DOHH2 (cell line): ENCODE results near the gene SRSF12.

Source experiments
- EZH2phosphoT487 ChIP-seq: fragments of 200-600 bp; sonication (generic); IDR thresholded peaks from 2 replicates; pipeline ENCODE4 v1.6.1; 2017; ENCODE audit warnings: borderline replicate concordance, mild to moderate bottlenecking, antibody characterized with exemption, low read length, moderate library complexity, mixed read lengths
- TF ChIP-seq, protein P1 (sequence below): fragments of 200-600 bp; sonication (generic); IDR thresholded peaks from one replicate; pipeline ENCODE4 v1.5.1; 2014; ENCODE audit warnings: antibody characterized with exemption, mild to moderate bottlenecking, low read depth, low read length; ENCODE audit not compliant: poor library complexity, severe bottlenecking

DNA sequence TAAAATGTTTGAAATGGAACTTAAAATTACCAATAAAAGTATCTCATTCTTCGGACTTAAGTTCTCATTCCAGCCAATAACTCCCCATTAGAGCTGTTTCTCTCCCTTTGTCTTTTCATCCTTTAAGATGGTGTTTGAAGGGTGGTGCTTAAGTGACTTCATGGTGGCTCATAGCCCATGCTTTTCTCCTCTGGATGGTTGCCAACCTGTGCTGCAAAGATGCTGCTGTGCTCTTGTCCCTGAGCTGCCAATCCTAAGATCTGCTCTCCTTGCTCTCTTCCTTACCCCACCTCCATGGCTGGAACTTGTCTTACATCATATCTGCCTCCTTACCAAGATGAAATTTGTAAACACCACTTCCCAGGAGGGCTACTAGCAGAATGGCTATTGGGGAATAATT lies 68.9 kb downstream of the SRSF12 start:
- TF ChIP-seq, protein P1, sequence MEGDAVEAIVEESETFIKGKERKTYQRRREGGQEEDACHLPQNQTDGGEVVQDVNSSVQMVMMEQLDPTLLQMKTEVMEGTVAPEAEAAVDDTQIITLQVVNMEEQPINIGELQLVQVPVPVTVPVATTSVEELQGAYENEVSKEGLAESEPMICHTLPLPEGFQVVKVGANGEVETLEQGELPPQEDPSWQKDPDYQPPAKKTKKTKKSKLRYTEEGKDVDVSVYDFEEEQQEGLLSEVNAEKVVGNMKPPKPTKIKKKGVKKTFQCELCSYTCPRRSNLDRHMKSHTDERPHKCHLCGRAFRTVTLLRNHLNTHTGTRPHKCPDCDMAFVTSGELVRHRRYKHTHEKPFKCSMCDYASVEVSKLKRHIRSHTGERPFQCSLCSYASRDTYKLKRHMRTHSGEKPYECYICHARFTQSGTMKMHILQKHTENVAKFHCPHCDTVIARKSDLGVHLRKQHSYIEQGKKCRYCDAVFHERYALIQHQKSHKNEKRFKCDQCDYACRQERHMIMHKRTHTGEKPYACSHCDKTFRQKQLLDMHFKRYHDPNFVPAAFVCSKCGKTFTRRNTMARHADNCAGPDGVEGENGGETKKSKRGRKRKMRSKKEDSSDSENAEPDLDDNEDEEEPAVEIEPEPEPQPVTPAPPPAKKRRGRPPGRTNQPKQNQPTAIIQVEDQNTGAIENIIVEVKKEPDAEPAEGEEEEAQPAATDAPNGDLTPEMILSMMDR = no peak
- TF ChIP-seq EZH2phosphoT487 = no peak
